ENCODE data around the gene ERBB4. TPM values are rescaled to one million over a fixed set of nuclear protein-coding genes. Genes with fewer than 3 reads are reported as not detected.
A peak's percentile ranks its signal among the peaks of the same experiment; 100 is the strongest.

The ERBB4 gene
- polyA plus RNA-seq, 1 of the 3 experiments (the other 2 are of a cell fraction), result 0.05 TPM

DNA sequence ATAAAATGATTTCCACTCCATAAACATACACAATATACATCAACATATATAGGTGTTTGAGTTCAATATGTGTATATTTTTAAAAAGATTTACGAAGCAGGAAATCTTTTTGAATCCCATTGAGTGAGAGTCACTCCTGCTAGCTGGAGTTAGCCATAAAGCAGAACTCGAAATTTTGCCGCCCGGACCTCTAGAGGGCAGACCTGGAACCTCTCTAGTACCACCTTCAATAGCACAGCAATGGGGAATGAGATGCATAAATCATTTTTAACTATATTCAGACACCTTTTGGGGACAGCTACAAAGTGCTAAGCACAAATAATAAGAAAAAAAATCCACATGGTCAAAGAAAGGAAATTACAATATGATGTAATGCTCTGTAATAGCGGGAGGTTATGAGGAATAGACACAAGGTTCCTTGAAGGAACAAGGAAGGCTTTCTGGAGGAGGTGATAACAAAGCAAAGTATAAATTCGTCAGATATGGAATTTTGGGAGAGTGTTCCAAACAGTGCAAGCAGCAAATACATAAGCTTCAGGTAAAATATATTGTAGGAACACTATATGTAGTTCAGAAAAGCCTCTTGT is 533.4 kb downstream of the ERBB4 start:
- Histone ChIP-seq H2AFZ (ENCODE audit: low read depth) (no peak overlapping the region), H3K9ac (no peak overlapping the region), H3K36me3 (replicated peaks in 1 of 2; ENCODE audit: control insufficient read depth in 1 of 2, insufficient read depth in 2 of 2, low read length in 1 of 2) (no peaks in the 10 kb centered on the region), H3K4me3 (ENCODE audit: low read depth in 2 of 2, low read length in 1 of 2) (no peak overlapping the region; a peak in 1 of 4 replicates), H3K79me2 (ENCODE audit: insufficient read depth) (no peaks in the 10 kb centered on the region), H3K4me1 (ENCODE audit: control insufficient read depth in 1 of 2, insufficient read depth in 2 of 2, low read depth in 1 of 2, low read length in 1 of 2) (no peaks in the 10 kb centered on the region; a peak in 1 of 4 replicates), H3K4me2 (no peak overlapping the region), H3K9me3 (no peaks in the 10 kb centered on the region), H3F3A (replicated peaks; ENCODE audit: insufficient read depth) (no peaks in the 10 kb centered on the region), H3K27me3 (ENCODE audit: insufficient read depth) (no peaks in the 10 kb centered on the region), H4K20me1 (ENCODE audit: insufficient read depth) (no peaks in the 10 kb centered on the region), H3K27ac (ENCODE audit: low read depth in 2 of 2, low read length in 1 of 2) (no peak overlapping the region), H3K9me2 (no peaks in the 10 kb centered on the region)
- WGBS (ENCODE audit: low lambda C conversion rate), result 59% methylated on average over 6 of the region's 6 CpGs
- peak; percentile 37 for DNase-seq
- ChIA-PET CTCF (interaction anchor here (0.6 to 2.1 kb wide), 25 partner anchors 9 to 1386 kb away, joined by 3 to 17 read pairs (median 3); no protein-coding TSS in a partner anchor), POLR2A (no interaction called here)
- TF ChIP-seq, protein P1, sequence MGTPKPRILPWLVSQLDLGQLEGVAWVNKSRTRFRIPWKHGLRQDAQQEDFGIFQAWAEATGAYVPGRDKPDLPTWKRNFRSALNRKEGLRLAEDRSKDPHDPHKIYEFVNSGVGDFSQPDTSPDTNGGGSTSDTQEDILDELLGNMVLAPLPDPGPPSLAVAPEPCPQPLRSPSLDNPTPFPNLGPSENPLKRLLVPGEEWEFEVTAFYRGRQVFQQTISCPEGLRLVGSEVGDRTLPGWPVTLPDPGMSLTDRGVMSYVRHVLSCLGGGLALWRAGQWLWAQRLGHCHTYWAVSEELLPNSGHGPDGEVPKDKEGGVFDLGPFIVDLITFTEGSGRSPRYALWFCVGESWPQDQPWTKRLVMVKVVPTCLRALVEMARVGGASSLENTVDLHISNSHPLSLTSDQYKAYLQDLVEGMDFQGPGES (IDR thresholded peaks at IDR 0.05; ENCODE audit: low read depth, low read length), result no peak
- TF ChIP-seq RFX5 (IDR thresholded peaks at IDR 0.05; ENCODE audit: low read length), result no peak
- no peak for TF ChIP-seq JUND (IDR thresholded peaks at IDR 0.05)
- no peak for TF ChIP-seq TAF1 (IDR thresholded peaks at IDR 0.05; ENCODE audit: borderline replicate concordance, low read depth, low read length)
- TF ChIP-seq, protein P2, sequence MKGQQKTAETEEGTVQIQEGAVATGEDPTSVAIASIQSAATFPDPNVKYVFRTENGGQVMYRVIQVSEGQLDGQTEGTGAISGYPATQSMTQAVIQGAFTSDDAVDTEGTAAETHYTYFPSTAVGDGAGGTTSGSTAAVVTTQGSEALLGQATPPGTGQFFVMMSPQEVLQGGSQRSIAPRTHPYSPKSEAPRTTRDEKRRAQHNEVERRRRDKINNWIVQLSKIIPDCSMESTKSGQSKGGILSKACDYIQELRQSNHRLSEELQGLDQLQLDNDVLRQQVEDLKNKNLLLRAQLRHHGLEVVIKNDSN (IDR thresholded peaks at IDR 0.05; ENCODE audit: borderline replicate concordance, low read depth), result no peak
- TF ChIP-seq MXI1 (IDR thresholded peaks at IDR 0.05; ENCODE audit: low read depth, low read length), result no peak
- no peak for TF ChIP-seq TEAD4 (IDR thresholded peaks at IDR 0.05; ENCODE audit: borderline replicate concordance, insufficient read depth)
- TF ChIP-seq, protein P3, sequence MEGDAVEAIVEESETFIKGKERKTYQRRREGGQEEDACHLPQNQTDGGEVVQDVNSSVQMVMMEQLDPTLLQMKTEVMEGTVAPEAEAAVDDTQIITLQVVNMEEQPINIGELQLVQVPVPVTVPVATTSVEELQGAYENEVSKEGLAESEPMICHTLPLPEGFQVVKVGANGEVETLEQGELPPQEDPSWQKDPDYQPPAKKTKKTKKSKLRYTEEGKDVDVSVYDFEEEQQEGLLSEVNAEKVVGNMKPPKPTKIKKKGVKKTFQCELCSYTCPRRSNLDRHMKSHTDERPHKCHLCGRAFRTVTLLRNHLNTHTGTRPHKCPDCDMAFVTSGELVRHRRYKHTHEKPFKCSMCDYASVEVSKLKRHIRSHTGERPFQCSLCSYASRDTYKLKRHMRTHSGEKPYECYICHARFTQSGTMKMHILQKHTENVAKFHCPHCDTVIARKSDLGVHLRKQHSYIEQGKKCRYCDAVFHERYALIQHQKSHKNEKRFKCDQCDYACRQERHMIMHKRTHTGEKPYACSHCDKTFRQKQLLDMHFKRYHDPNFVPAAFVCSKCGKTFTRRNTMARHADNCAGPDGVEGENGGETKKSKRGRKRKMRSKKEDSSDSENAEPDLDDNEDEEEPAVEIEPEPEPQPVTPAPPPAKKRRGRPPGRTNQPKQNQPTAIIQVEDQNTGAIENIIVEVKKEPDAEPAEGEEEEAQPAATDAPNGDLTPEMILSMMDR (IDR thresholded peaks at IDR 0.05), result peak; percentile 66
- TF ChIP-seq, protein P4, sequence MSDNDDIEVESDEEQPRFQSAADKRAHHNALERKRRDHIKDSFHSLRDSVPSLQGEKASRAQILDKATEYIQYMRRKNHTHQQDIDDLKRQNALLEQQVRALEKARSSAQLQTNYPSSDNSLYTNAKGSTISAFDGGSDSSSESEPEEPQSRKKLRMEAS (IDR thresholded peaks at IDR 0.05; ENCODE audit: low read depth), result no peak
- TF ChIP-seq EZH2phosphoT487 (IDR thresholded peaks at IDR 0.05; ENCODE audit: borderline replicate concordance, low read depth), result no peak
- no peak for TF ChIP-seq GATA2 (CRISPR knock-in tag; IDR thresholded peaks at IDR 0.05)
- TF ChIP-seq CHD2 (IDR thresholded peaks at IDR 0.05; ENCODE audit: low read length, partially characterized antibody), result no peak
- peak; percentile 45 for TF ChIP-seq SMC3 (IDR thresholded peaks at IDR 0.05; ENCODE audit: low read depth, low read length)
- no peak for TF ChIP-seq TCF12 (IDR thresholded peaks at IDR 0.05)
- no peak for TF ChIP-seq GABPA (IDR thresholded peaks at IDR 0.05; ENCODE audit: low read depth)
- TF ChIP-seq, protein P5, sequence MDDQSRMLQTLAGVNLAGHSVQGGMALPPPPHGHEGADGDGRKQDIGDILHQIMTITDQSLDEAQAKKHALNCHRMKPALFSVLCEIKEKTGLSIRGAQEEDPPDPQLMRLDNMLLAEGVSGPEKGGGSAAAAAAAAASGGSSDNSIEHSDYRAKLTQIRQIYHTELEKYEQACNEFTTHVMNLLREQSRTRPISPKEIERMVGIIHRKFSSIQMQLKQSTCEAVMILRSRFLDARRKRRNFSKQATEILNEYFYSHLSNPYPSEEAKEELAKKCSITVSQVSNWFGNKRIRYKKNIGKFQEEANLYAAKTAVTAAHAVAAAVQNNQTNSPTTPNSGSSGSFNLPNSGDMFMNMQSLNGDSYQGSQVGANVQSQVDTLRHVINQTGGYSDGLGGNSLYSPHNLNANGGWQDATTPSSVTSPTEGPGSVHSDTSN (IDR thresholded peaks at IDR 0.05), result no peak
- peak; percentile 65 for TF ChIP-seq RAD21 (IDR thresholded peaks at IDR 0.05; ENCODE audit: low read length)
- no peak for TF ChIP-seq NRF1 (IDR thresholded peaks at IDR 0.05; ENCODE audit: low read depth, low read length)

All from SK-N-SH (cell line).